Erythroblast (primary cell): ENCODE data around the gene CDC42BPA.
A peak's percentile ranks its signal among the peaks of the same experiment; 100 is the strongest.

Experiments used
- DNase-seq, 2 experiments: peaks; one replicate each; lab custom pipeline; 2025; lab: John Stamatoyannopoulos, UW
- GATA1 ChIP-seq: IDR thresholded peaks from 2 replicates; pipeline ENCODE4 v1.6.1; 2011; ENCODE audit warnings: low read depth, mild to moderate bottlenecking, control low read depth, low read length, moderate library complexity
- POLR2A ChIP-seq: IDR thresholded peaks from 2 replicates; pipeline ENCODE4 v1.6.1; 2011; ENCODE audit warnings: mild to moderate bottlenecking, low read length

The CDC42BPA gene

GRCh38 chr1:227308367-227309336, 9.6 kb downstream of the CDC42BPA start:
- TF ChIP-seq GATA1 (no peak), POLR2A (no peak)
- DNase-seq: no peak

GRCh38 chr1:227306689-227307088, 11.6 kb downstream of the CDC42BPA start:
- no peak for TF ChIP-seq GATA1
- no peak for TF ChIP-seq POLR2A
- no peak for DNase-seq

GRCh38 chr1:227305894-227306626, 12.2 kb downstream of the CDC42BPA start:
- TF ChIP-seq POLR2A (no peak), GATA1 (no peak)
- DNase-seq: no peak

GRCh38 chr1:227304665-227305064, 13.6 kb downstream of the CDC42BPA start:
- no peak for DNase-seq
- no peak for TF ChIP-seq GATA1
- TF ChIP-seq POLR2A: no peak

- no peak for DNase-seq
- no peak for TF ChIP-seq POLR2A
- TF ChIP-seq GATA1: no peak
Observed at GRCh38 chr1:227303662-227304061, 14.6 kb downstream of the CDC42BPA start.

GRCh38 chr1:227300682-227301081, 17.6 kb downstream of the CDC42BPA start:
- no peak for DNase-seq
- TF ChIP-seq POLR2A (no peak), GATA1 (no peak)

- no peak for DNase-seq
- TF ChIP-seq POLR2A: no peak
- TF ChIP-seq GATA1: no peak
Observed at GRCh38 chr1:227299688-227300087, 18.6 kb downstream of the CDC42BPA start.

- TF ChIP-seq POLR2A (no peak), GATA1 (no peak)
- DNase-seq: peak in 1 of 2 experiments; percentile 24
Observed at GRCh38 chr1:227299241-227299627, 19.1 kb downstream of the CDC42BPA start.

GRCh38 chr1:227298512-227299240, 19.6 kb downstream of the CDC42BPA start:
- DNase-seq: peak; percentile 35 to 42
- TF ChIP-seq POLR2A (no peak), GATA1 (no peak)

GRCh38 chr1:227297073-227297793, 21.1 kb downstream of the CDC42BPA start:
- TF ChIP-seq GATA1 (no peak), POLR2A (no peak)

GRCh38 chr1:227295609-227296008, 22.7 kb downstream of the CDC42BPA start:
- TF ChIP-seq GATA1 (no peak), POLR2A (no peak)
- DNase-seq: no peak

More at GRCh38 chr1:227297073-227297793, 21.1 kb downstream of the CDC42BPA start:
- DNase-seq: no peak

- TF ChIP-seq GATA1 (no peak), POLR2A (no peak)
- DNase-seq: no peak
Observed at GRCh38 chr1:227285745-227286144, 32.5 kb downstream of the CDC42BPA start.

GRCh38 chr1:227281371-227281770, 36.9 kb downstream of the CDC42BPA start:
- TF ChIP-seq GATA1 (no peak), POLR2A (no peak)
- DNase-seq: no peak
